Stomach (tissue), 4 donors: Measurements from ENCODE around the gene EEF1AKMT1.

Source experiments
- POLR2A ChIP-seq, 4 donors: fragments of 450-650 bp; IDR thresholded peaks; one replicate each; pipeline ENCODE4 v1.6.1; 2016; ENCODE audit warnings: antibody characterized with exemption in 4 of 4, control low read depth in 2 of 4, mild to moderate bottlenecking in 1 of 4, moderate library complexity in 1 of 4
- TF ChIP-seq, protein P1 (sequence below), 7 experiments: fragments of 450-650 bp in 4 of 7; fragments of 200-600 bp in 3 of 7; sonication (generic) in 3 of 7; IDR thresholded peaks; one replicate each; pipeline ENCODE4 v1.5.1; 2016 to 2019; ENCODE audit warnings: antibody characterized with exemption in 7 of 7, control low read depth in 2 of 7, mild to moderate bottlenecking in 1 of 7

DNA sequence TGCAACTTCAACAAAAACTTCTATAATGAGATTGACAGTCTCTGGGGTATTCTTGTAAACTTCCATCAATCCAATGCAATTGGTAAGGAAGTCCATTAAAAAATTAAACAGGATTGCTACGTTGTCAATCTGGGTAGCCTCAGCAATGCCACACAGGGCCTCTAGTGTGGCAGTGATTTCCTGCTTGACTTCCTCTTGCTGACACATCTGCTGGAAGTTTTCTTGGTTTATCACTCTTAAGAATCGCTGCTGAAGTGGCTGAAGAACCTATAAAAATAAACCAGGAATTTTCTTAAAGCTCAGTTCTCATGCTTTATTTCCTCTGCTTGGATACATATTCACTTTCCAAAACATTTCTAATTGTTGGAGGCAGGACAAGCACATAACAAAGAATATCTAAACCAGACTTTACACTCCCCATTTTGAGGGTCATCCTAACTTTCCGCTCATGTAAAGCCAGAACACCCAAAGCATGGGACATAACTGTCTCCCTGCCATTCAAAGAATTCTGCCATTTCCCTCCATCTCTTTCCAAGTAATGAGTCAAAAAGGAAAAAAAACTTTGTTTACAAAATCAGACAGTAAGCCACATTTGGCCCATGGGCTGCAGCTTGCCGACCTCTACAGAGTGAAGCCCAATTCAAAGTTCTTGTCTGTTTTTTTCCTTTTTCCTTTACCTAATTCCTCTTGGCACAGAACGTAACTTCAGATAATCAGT is 23.2 kb upstream of the EEF1AKMT1 start:
- TF ChIP-seq POLR2A (IDR thresholded peaks at IDR 0.05), result no peak
- TF ChIP-seq, protein P1, sequence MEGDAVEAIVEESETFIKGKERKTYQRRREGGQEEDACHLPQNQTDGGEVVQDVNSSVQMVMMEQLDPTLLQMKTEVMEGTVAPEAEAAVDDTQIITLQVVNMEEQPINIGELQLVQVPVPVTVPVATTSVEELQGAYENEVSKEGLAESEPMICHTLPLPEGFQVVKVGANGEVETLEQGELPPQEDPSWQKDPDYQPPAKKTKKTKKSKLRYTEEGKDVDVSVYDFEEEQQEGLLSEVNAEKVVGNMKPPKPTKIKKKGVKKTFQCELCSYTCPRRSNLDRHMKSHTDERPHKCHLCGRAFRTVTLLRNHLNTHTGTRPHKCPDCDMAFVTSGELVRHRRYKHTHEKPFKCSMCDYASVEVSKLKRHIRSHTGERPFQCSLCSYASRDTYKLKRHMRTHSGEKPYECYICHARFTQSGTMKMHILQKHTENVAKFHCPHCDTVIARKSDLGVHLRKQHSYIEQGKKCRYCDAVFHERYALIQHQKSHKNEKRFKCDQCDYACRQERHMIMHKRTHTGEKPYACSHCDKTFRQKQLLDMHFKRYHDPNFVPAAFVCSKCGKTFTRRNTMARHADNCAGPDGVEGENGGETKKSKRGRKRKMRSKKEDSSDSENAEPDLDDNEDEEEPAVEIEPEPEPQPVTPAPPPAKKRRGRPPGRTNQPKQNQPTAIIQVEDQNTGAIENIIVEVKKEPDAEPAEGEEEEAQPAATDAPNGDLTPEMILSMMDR (IDR thresholded peaks at IDR 0.05), result no peak
